Thoracic aorta (tissue), 2 donors: ENCODE results near the gene RAMP1. TPM values are rescaled to one million over a fixed set of nuclear protein-coding genes. Genes with fewer than 3 reads are reported as not detected.

Source experiments
- ATAC-seq: fragments of 150-250 bp; one replicate; pipeline ENCODE4 v1.8.0; 2017; ENCODE audit warnings: low read depth; ENCODE audit not compliant: insufficient number of reproducible peaks, low FRiP score
- DNase-seq: peaks from one replicate; pipeline ENCODE4 v3.0.0-alpha.2; 2020; ENCODE audit warnings: low spot score
- H3K27ac ChIP-seq, 2 donors: fragments of 200-600 bp; sonication (generic); 1 replicate in 1 of 2; 2 replicates in 1 of 2; pipeline ENCODE4 v1.5.1; 2016; ENCODE audit warnings: mild to moderate bottlenecking in 2 of 2, moderate library complexity in 2 of 2
- H3K27me3 ChIP-seq: fragments of 200-600 bp; sonication (generic); replicated peaks from 2 replicates; pipeline ENCODE4 v1.6.0; 2016; ENCODE audit warnings: mild to moderate bottlenecking; ENCODE audit not compliant: insufficient read depth
- H3K36me3 ChIP-seq: fragments of 200-600 bp; sonication (generic); one replicate; pipeline ENCODE4 v1.5.1; 2016
- H3K4me1 ChIP-seq, 2 donors: fragments of 200-600 bp; sonication (generic); 1 replicate in 1 of 2; 2 replicates in 1 of 2; pipeline versions ENCODE4 v1.5.1 to v1.6.0; 2016; ENCODE audit warnings: low read depth in 2 of 2, mild to moderate bottlenecking in 1 of 2; ENCODE audit not compliant: control insufficient read depth in 1 of 2
- H3K4me3 ChIP-seq: fragments of 200-600 bp; sonication (generic); 2 replicates; pipeline ENCODE4 v1.5.1; 2016; ENCODE audit warnings: mild to moderate bottlenecking
- H3K9me3 ChIP-seq: fragments of 200-600 bp; sonication (generic); 2 replicates; pipeline ENCODE4 v1.5.1; 2016
- total RNA-seq, 2 donors: library from RNA; depleted of rRNA; stranded (reverse); fragments of >200 nt; gene quantifications; one replicate each; pipeline versions ENCODE4 v1.1.0 to v1.2.3, GENCODE V29; 2016
- TF ChIP-seq, protein P1 (sequence below): fragments of 200-600 bp; sonication (generic); IDR thresholded peaks from one replicate; pipeline ENCODE4 v1.5.1; 2019; ENCODE audit warnings: antibody characterized with exemption

Gene RAMP1
- total RNA-seq, 2 donors from 2014 or later, result 246 to 525 TPM

DNA sequence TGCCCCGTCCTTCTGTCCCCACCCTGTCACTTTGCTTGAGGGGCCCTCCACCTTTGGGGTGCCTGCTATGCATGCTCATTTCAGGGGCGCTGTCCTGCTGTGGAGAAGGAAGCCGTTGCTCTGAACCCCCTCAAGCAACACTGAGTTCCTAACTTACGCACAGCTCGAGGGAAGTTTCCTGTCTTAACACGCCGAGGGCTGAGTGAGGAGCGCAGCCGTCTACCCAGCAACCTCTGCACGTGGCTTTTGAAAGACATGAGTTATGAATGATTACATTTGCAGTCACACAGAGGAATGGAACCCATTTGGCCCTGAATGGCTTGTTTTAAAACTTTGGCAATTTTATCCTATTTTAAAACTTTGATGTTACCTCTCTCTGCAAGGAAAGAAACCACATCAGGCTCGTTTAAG lies 14.0 kb downstream of the RAMP1 start:
- peak overlapping the region; percentile 90 to 91 for H3K27ac ChIP-seq
- H3K36me3 ChIP-seq, result peaks cover 10% of the 10 kb centered on the region
- peak overlapping the region; percentile 18 for H3K4me3 ChIP-seq
- peaks cover 42 to 99% of the 10 kb centered on the region in 2 donors for H3K4me1 ChIP-seq
- no peak for DNase-seq
- H3K9me3 ChIP-seq, result no peaks in the 10 kb centered on the region
- no peak for ATAC-seq
- H3K27me3 ChIP-seq, result no peaks in the 10 kb centered on the region
- TF ChIP-seq, protein P1, sequence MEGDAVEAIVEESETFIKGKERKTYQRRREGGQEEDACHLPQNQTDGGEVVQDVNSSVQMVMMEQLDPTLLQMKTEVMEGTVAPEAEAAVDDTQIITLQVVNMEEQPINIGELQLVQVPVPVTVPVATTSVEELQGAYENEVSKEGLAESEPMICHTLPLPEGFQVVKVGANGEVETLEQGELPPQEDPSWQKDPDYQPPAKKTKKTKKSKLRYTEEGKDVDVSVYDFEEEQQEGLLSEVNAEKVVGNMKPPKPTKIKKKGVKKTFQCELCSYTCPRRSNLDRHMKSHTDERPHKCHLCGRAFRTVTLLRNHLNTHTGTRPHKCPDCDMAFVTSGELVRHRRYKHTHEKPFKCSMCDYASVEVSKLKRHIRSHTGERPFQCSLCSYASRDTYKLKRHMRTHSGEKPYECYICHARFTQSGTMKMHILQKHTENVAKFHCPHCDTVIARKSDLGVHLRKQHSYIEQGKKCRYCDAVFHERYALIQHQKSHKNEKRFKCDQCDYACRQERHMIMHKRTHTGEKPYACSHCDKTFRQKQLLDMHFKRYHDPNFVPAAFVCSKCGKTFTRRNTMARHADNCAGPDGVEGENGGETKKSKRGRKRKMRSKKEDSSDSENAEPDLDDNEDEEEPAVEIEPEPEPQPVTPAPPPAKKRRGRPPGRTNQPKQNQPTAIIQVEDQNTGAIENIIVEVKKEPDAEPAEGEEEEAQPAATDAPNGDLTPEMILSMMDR, result no peak

DNA sequence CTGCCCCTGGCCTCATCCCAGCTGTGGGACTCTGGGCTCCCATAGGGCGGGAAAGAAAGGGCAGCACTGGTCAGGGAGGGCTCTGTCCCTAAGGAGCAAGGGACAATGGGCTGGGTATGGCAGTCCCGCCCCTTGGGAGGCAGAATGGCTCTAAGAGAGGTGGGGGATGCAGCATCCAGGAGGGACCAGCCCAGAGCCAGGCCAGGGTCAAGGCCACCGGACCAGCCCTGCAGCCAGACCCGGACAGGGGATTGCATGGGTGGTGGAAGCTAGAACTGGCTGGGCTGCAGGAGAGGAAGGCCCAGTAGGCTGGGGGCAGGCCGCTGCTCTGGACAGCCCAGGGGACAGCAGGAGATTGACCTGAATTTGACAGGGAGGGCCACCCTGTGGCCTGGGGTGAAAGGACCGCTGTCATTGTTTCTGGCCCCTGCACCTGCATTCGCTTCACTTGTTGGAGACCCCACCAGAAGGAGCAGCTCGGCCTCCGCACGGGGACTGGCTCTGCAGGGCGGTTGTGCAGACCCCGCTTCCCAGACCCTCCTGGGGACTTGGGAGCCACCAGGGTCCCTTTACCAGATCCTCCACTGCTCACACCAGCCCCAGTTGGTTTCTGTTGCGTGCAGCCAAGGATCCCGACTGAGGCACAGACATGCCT lies 14.6 kb downstream of the RAMP1 start:
- Histone ChIP-seq H3K27me3 (no peaks in the 10 kb centered on the region), H3K27ac (peak overlapping the region; percentile 90 to 91), H3K4me3 (peak overlapping the region; percentile 18), H3K4me1 (peaks cover 42 to 99% of the 10 kb centered on the region in 2 donors), H3K36me3 (peaks cover 10% of the 10 kb centered on the region), H3K9me3 (no peaks in the 10 kb centered on the region)
- no peak for ATAC-seq
- TF ChIP-seq, protein P1, result no peak
- no peak for DNase-seq

DNA sequence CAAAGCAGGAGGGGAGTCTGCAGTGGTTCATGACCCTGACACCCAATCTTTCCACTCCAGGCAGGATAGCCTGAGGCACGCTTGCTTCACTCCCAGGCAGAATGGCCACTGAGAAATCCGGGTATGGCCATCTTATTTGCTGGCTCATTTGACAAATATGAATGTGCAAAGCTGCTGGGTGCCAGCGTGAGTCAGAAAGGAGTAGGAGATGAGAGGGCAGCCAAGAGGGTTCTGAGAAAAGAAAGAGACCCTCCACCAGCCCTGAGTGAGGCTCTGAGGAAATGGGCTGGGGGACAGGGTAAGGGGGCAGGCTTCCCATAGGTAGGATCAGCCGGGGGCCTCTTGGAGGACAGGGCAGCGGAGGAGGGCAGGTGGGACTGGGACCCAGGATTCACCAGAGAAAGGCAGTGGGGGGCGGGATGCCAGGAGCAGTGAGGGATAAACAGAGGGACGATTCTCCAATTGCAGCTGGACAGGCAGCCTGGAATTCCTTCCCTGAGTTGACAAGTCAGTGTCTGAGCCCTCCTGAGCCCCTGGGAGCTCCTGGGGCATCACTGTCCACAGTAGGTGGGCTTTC lies 15.2 kb downstream of the RAMP1 start:
- H3K27ac ChIP-seq, result peak overlapping the region; percentile 90 to 91
- ATAC-seq (peak; percentile 19), DNase-seq (no peak)
- no peaks in the 10 kb centered on the region for H3K9me3 ChIP-seq
- H3K4me3 ChIP-seq, result peak overlapping the region; percentile 5
- no peaks in the 10 kb centered on the region for H3K27me3 ChIP-seq
- H3K36me3 ChIP-seq, result peaks cover 10% of the 10 kb centered on the region
- TF ChIP-seq, protein P1, result no peak
- peaks cover 42 to 95% of the 10 kb centered on the region in 2 donors for H3K4me1 ChIP-seq

DNA sequence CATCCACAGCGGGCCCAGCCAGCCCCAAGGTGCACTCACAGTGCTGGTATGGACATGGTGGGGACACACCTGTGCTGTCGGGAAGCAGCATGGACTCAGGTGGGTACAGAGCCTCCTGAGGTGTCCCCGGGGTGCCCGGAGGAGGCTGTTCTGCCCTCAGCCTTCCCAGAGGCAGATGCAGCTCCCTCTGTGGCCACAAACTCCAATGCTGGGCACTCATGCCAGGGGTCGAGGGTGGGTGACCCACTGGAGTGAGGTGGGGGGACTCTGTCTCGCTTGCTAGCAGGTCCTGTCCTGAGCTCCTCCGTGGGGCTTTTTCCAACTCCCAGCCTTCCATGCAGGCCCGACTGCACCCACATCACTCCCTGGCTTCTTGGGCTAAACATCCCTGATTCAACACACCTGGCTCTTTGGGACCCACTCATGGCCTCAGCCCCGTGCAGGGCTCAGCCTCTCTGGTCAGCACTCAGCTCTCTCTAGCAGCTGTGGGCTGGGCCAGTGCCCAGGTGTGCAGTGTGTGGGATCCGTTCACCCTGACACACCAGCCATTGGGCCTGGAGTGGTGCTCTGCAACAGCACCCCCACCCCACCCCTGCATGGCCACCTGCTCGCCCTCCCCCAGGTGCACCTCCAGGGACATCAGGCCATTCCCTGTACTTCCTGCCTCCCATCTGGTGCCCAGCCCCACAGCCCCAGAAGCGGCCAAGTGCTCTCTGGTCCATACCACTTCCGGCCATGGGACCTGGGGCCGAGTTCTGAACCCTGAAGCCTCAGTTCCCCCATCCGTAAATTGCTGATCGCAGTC lies 16.0 kb downstream of the RAMP1 start:
- no peaks in the 10 kb centered on the region for H3K27me3 ChIP-seq
- no peak for ATAC-seq
- DNase-seq, result no peak
- H3K27ac ChIP-seq, result peak overlapping the region; percentile 90 to 91
- no peak overlapping the region for H3K4me3 ChIP-seq
- TF ChIP-seq, protein P1, result no peak
- peaks cover 10% of the 10 kb centered on the region for H3K36me3 ChIP-seq
- peaks cover 39 to 87% of the 10 kb centered on the region in 2 donors for H3K4me1 ChIP-seq
- H3K9me3 ChIP-seq, result no peaks in the 10 kb centered on the region

DNA sequence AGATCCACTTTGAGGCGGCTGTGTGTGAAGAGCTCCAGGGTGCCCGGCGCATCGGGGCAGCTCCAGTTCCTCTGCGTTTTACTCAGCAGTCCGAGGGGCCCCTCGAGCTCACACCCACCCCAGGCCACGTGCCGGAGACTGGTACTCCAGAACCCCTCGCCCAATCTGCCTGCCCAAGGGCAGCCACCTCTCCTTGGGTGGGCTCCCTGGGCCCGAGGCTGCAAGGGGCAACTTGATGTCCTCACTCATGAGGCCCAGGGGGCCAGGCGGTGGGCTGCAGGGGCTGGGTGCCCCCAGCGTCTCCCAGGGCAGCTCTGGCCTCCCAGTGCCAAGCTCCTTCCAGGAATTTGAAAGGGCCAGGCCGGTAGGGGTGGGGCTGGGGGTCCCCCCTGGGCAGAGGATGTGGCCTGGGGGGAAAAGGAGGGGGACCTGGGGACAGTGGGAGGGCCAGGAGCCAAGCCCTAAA lies 16.7 kb downstream of the RAMP1 start:
- DNase-seq, result no peak
- Histone ChIP-seq H3K4me1 (peaks cover 34 to 81% of the 10 kb centered on the region in 2 donors), H3K27ac (peak overlapping the region; percentile 90 to 91)

More for the DNA sequence above, 16.7 kb downstream of the RAMP1 start:
- no peak overlapping the region for H3K4me3 ChIP-seq
- no peaks in the 10 kb centered on the region for H3K9me3 ChIP-seq
- peaks cover 10% of the 10 kb centered on the region for H3K36me3 ChIP-seq
- TF ChIP-seq, protein P1, result no peak
- H3K27me3 ChIP-seq, result no peaks in the 10 kb centered on the region
- no peak for ATAC-seq
